GM23338 (cell line): ENCODE results near the gene YPEL5. TPM values are rescaled to one million over a fixed set of nuclear protein-coding genes. Genes with fewer than 3 reads are reported as not detected.

Experiments used
- ATAC-seq: fragments of 200-7000 bp; cut with Tn5 transposase; 3 replicates; pipeline ENCODE4 v1.9.1; 2020
- DNase-seq: peaks from one replicate; pipeline ENCODE4 v3.0.0-alpha.2; 2015; ENCODE audit warnings: low spot score
- H2AFZ ChIP-seq: fragments of 200-600 bp; sonication (generic); 2 replicates; pipeline ENCODE4 v1.8.0; 2016; ENCODE audit warnings: antibody characterized with exemption, mild to moderate bottlenecking, moderate library complexity
- H3F3A ChIP-seq: fragments of 200-600 bp; sonication (generic); replicated peaks from 2 replicates; pipeline ENCODE4 v1.8.0; 2017; ENCODE audit warnings: antibody characterized with exemption, mixed run types, low read depth
- H3K27ac ChIP-seq: fragments of 200-600 bp; sonication (generic); 2 replicates; pipeline ENCODE4 v1.6.1; 2016; ENCODE audit warnings: low read depth
- H3K27me3 ChIP-seq: fragments of 200-600 bp; sonication (generic); 2 replicates; pipeline ENCODE4 v1.8.0; 2016; ENCODE audit warnings: mild to moderate bottlenecking, mixed run types, moderate library complexity; ENCODE audit not compliant: insufficient read depth
- H3K36me3 ChIP-seq: fragments of 200-600 bp; sonication (generic); 2 replicates; pipeline ENCODE4 v1.8.0; 2016; ENCODE audit warnings: mild to moderate bottlenecking; ENCODE audit not compliant: insufficient read depth
- H3K4me1 ChIP-seq: fragments of 200-600 bp; sonication (generic); 2 replicates; pipeline ENCODE4 v1.8.0; 2016; ENCODE audit warnings: mild to moderate bottlenecking, moderate library complexity; ENCODE audit not compliant: insufficient read depth
- H3K4me2 ChIP-seq: fragments of 200-600 bp; sonication (generic); 2 replicates; pipeline ENCODE4 v1.7.1; 2017; ENCODE audit warnings: mixed run types
- H3K4me3 ChIP-seq: fragments of 200-600 bp; sonication (generic); 2 replicates; pipeline ENCODE4 v1.6.1; 2016; ENCODE audit warnings: mixed run types
- H3K79me2 ChIP-seq: fragments of 200-600 bp; sonication (generic); replicated peaks from 2 replicates; pipeline ENCODE4 v1.8.0; 2017; ENCODE audit warnings: mild to moderate bottlenecking; ENCODE audit not compliant: insufficient read depth
- H3K9me2 ChIP-seq: fragments of 200-600 bp; sonication (generic); 2 replicates; pipeline ENCODE4 v1.8.0; 2017; ENCODE audit not compliant: insufficient read depth
- H4K20me1 ChIP-seq: fragments of 200-600 bp; sonication (generic); replicated peaks from 2 replicates; pipeline ENCODE4 v1.8.0; 2017; ENCODE audit warnings: mild to moderate bottlenecking; ENCODE audit not compliant: insufficient read depth
- H3K27ac Mint-ChIP-seq: 2 replicates; pipeline ENCODE4 v1.8.0; 2020; ENCODE audit warnings: inconsistent platforms, mild to moderate bottlenecking, moderate library complexity, mixed read lengths
- H3K27me3 Mint-ChIP-seq: 3 replicates; pipeline ENCODE4 v1.8.0; 2022; ENCODE audit warnings: low read depth, mild to moderate bottlenecking, moderate library complexity, mixed read lengths, inconsistent platforms; ENCODE audit not compliant: insufficient read depth, poor library complexity
- H3K36me3 Mint-ChIP-seq: 3 replicates; pipeline ENCODE4 v1.8.0; 2021; ENCODE audit warnings: low read depth, mild to moderate bottlenecking, inconsistent platforms, moderate library complexity, mixed read lengths
- H3K4me1 Mint-ChIP-seq: 3 replicates; pipeline ENCODE4 v1.8.0; 2020; ENCODE audit warnings: mild to moderate bottlenecking, inconsistent platforms, mixed read lengths
- H3K4me3 Mint-ChIP-seq: 3 replicates; pipeline ENCODE4 v1.8.0; 2021; ENCODE audit warnings: moderate library complexity, mild to moderate bottlenecking, inconsistent platforms, mixed read lengths
- H3K9me3 Mint-ChIP-seq: 3 replicates; pipeline ENCODE4 v1.8.0; 2020; ENCODE audit warnings: moderate library complexity, mild to moderate bottlenecking, inconsistent platforms, mixed read lengths
- CREB1 ChIP-seq: fragments of 250-450 bp; sonication (Bioruptor Pico); IDR thresholded peaks from 2 replicates; pipeline ENCODE4 v1.5.0; 2020; ENCODE audit warnings: low read depth, mild to moderate bottlenecking, moderate library complexity
- CTCF ChIP-seq, 2 experiments: fragments of 200-600 bp in 1 of 2; sonication (generic) in 1 of 2; conservative IDR thresholded peaks; 2 replicates each; pipeline versions ENCODE4 v1.5.1 to v1.6.1; 2016 to 2017; ENCODE audit warnings: antibody characterized with exemption in 2 of 2, low read depth in 2 of 2, mild to moderate bottlenecking in 2 of 2, moderate library complexity in 1 of 2
- ETS1 ChIP-seq: IDR thresholded peaks from 2 replicates; pipeline ENCODE4 v1.6.1; 2016; ENCODE audit warnings: antibody characterized with exemption
- EZH2 ChIP-seq: fragments of 200-600 bp; sonication (generic); IDR thresholded peaks from one replicate; pipeline ENCODE4 v1.8.0; 2017; ENCODE audit warnings: antibody characterized with exemption, mild to moderate bottlenecking, low read depth; ENCODE audit not compliant: unreplicated experiment
- EZH2phosphoT487 ChIP-seq: fragments of 200-600 bp; sonication (generic); IDR thresholded peaks from one replicate; pipeline ENCODE4 v1.8.1; 2018; ENCODE audit warnings: antibody characterized with exemption; ENCODE audit not compliant: unreplicated experiment
- JUNB ChIP-seq: IDR thresholded peaks from one replicate; pipeline ENCODE4 v1.6.1; 2016; ENCODE audit warnings: antibody characterized with exemption; ENCODE audit not compliant: unreplicated experiment
- NANOG ChIP-seq: IDR thresholded peaks from 2 replicates; pipeline ENCODE4 v1.6.1; 2016; ENCODE audit warnings: antibody characterized with exemption, borderline replicate concordance
- POLR2AphosphoS5 ChIP-seq: IDR thresholded peaks from 2 replicates; pipeline ENCODE4 v1.6.1; 2016; ENCODE audit warnings: antibody characterized with exemption, low read depth
- REST ChIP-seq: IDR thresholded peaks from one replicate; pipeline ENCODE4 v1.6.1; 2018; ENCODE audit warnings: antibody characterized with exemption; ENCODE audit not compliant: unreplicated experiment
- STAT1 ChIP-seq: IDR thresholded peaks from one replicate; pipeline ENCODE4 v1.6.1; 2016; ENCODE audit warnings: antibody characterized with exemption; ENCODE audit not compliant: unreplicated experiment
- ZNF114 ChIP-seq: fragments of 250-450 bp; sonication (Bioruptor Pico); IDR thresholded peaks from 2 replicates; pipeline ENCODE4 v1.5.0; 2020; ENCODE audit warnings: mild to moderate bottlenecking, moderate library complexity
- ZNF331 ChIP-seq: fragments of 250-450 bp; sonication (Bioruptor Pico); IDR thresholded peaks from 2 replicates; pipeline ENCODE4 v1.5.0; 2020; ENCODE audit warnings: low read depth, mild to moderate bottlenecking, moderate library complexity
- ZNF462 ChIP-seq: fragments of 250-450 bp; sonication (Bioruptor Pico); IDR thresholded peaks from 2 replicates; pipeline ENCODE4 v1.5.0; 2020; ENCODE audit warnings: mild to moderate bottlenecking, moderate library complexity
- polyA plus RNA-seq: library from polyadenylated mRNA; unstranded; fragments of >200 nt; fragmentation: Nextera tagmentation; extraction: Ambion mirVana; gene quantifications from 2 replicates; pipeline ENCODE4 v1.2.1, GENCODE V29; 2016
- total RNA-seq: library from RNA; depleted of rRNA; stranded (reverse); fragments of >200 nt; shearing (Covaris generic); gene quantifications from 2 replicates; pipeline ENCODE4 v1.2.3, GENCODE V29; 2014

The YPEL5 gene
- total and polyA plus RNA-seq, 2 experiments from 2014 or later = 24.9 to 31.1 TPM

- Histone ChIP-seq H3K27me3 (no peaks in the 10 kb centered on the region), H4K20me1 (no peaks in the 10 kb centered on the region), H3K4me3 (no peak overlapping the region), H3K36me3 (peaks cover 4% of the 10 kb centered on the region; the same call in 1 of the 2 replicates), H3K9me2 (no peaks in the 10 kb centered on the region), H3K4me2 (no peak overlapping the region), H3F3A (no peaks in the 10 kb centered on the region), H3K79me2 (no peaks in the 10 kb centered on the region), H2AFZ (no peak overlapping the region), H3K4me1 (no peaks in the 10 kb centered on the region; the same call in none of the 2 replicates), H3K27ac (no peak overlapping the region)
- Mint-ChIP-seq H3K4me1 (peaks cover 14% of the 10 kb centered on the region; the same call in 2 of the 3 replicates), H3K36me3 (peaks cover 24% of the 10 kb centered on the region), H3K4me3 (no peak overlapping the region), H3K9me3 (no peaks in the 10 kb centered on the region; the same call in 2 of the 3 replicates), H3K27ac (no peak overlapping the region), H3K27me3 (peaks cover 3% of the 10 kb centered on the region)
- ATAC-seq = peak; percentile 32
- TF ChIP-seq POLR2AphosphoS5 (no peak), ZNF331 (CRISPR knock-in tag) (no peak), NANOG (no peak), EZH2 (no peak), CTCF (conservative IDR thresholded peaks at IDR 0.05; ENCODE audit: low read depth in 2 of 2) (no peak), ZNF462 (CRISPR knock-in tag) (no peak), ETS1 (no peak), EZH2phosphoT487 (no peak), STAT1 (no peak), REST (no peak), ZNF114 (CRISPR knock-in tag) (no peak), JUNB (no peak), CREB1 (CRISPR knock-in tag) (no peak)
- DNase-seq = no peak
Observed at GRCh38 chr2:30161929-30162706, 15.3 kb downstream of the YPEL5 start.
